ENCODE data around the gene RAB11FIP4. TPM values are rescaled to one million over a fixed set of nuclear protein-coding genes. Genes with fewer than 3 reads are reported as not detected.
A peak's percentile ranks its signal among the peaks of the same experiment; 100 is the strongest.
"Not testable (repeated sequence)": the region's sequence is repeated elsewhere in the genome, so short reads cannot be mapped to it uniquely, and the experiment has no call there.

RAB11FIP4 gene
- total and polyA plus RNA-seq, 4 donors: 5.2 to 19.1 (median 12.8) TPM

DNA sequence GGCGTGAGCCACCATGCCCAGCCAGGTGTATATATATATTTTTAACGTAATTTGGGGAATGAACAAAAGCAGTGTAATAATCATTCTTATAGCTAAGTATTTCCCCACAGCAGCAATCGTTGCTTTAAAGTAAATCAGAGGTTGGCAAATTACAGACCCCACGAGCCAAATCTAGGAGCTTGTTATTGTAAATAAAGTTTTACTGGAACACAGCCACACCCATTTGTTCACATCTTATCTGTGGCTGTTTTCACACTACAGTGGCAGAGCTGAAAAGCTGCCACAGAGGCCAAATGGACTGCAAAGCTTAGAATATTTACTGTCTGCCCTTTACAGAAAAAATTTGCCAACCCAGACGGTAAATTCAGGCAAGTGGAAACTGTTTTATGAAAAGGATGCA is 50.8 kb downstream of the RAB11FIP4 start:
- no peak overlapping the region for H3K9ac ChIP-seq (ENCODE audit: insufficient read depth in 1 of 2, low read length in 2 of 2)
- ATAC-seq (ENCODE audit: insufficient read depth, low FRiP score) (no peak), DNase-seq (peak in 1 of 3 donors; percentile 9)
- H3K27me3 ChIP-seq (ENCODE audit: control insufficient read depth in 3 of 3, insufficient read depth in 3 of 3, low read length in 2 of 3): no peaks in the 10 kb centered on the region
- no peak overlapping the region for H3K4me3 ChIP-seq
- H3K4me1 ChIP-seq (ENCODE audit: control insufficient read depth in 5 of 5, insufficient read depth in 5 of 5, low read length in 5 of 5): peaks cover 0 to 6% (median 0%) of the 10 kb centered on the region in 5 donors
- TF ChIP-seq, protein P1, sequence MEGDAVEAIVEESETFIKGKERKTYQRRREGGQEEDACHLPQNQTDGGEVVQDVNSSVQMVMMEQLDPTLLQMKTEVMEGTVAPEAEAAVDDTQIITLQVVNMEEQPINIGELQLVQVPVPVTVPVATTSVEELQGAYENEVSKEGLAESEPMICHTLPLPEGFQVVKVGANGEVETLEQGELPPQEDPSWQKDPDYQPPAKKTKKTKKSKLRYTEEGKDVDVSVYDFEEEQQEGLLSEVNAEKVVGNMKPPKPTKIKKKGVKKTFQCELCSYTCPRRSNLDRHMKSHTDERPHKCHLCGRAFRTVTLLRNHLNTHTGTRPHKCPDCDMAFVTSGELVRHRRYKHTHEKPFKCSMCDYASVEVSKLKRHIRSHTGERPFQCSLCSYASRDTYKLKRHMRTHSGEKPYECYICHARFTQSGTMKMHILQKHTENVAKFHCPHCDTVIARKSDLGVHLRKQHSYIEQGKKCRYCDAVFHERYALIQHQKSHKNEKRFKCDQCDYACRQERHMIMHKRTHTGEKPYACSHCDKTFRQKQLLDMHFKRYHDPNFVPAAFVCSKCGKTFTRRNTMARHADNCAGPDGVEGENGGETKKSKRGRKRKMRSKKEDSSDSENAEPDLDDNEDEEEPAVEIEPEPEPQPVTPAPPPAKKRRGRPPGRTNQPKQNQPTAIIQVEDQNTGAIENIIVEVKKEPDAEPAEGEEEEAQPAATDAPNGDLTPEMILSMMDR (IDR thresholded peaks at IDR 0.05; ENCODE audit: control extremely low read depth, extremely low read depth): no peak
- H3K9me3 ChIP-seq (ENCODE audit: control insufficient read depth in 4 of 4, insufficient read depth in 3 of 4, low read length in 3 of 4): no peaks in the 10 kb centered on the region
- no peaks in the 10 kb centered on the region for H3K36me3 ChIP-seq (ENCODE audit: control insufficient read depth in 4 of 4, insufficient read depth in 4 of 4, low read length in 4 of 4)
- no peak overlapping the region for H3K27ac ChIP-seq (ENCODE audit: low read depth in 1 of 2, low read length in 1 of 2)
- 61 to 84% methylated on average over 5 of the region's 5 CpGs for WGBS, 2 donors

DNA sequence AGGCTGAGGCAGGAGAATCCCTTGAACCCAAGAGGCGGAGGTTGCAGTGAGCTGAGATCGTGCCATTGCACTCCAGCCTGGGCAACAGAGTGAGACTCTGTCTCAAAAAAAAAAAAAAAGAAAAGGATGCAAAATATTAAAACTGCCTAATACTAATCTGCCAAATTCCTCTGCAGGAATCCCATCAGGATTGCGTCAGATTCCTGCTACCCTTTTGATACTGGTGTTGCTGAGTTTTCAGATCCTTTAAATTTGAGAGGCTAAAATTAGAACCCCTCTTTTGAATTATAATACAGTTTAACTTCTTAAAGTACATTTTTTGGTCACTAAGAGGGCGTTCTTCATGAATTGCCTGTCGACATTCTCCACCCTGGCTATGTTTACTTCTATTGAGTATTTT is 51.4 kb downstream of the RAB11FIP4 start:
- 61 to 85% methylated on average over 5 of the region's 5 CpGs for WGBS, 2 donors
- H3K9me3 ChIP-seq (ENCODE audit: control insufficient read depth in 4 of 4, insufficient read depth in 3 of 4, low read length in 3 of 4); ATAC-seq (ENCODE audit: insufficient read depth, low FRiP score); H3K9ac ChIP-seq (ENCODE audit: insufficient read depth in 1 of 2, low read length in 2 of 2); H3K27me3 ChIP-seq (ENCODE audit: control insufficient read depth in 3 of 3, insufficient read depth in 3 of 3, low read length in 2 of 3); H3K4me3 ChIP-seq; H3K27ac ChIP-seq (ENCODE audit: low read depth in 1 of 2, low read length in 1 of 2); H3K4me1 ChIP-seq (ENCODE audit: control insufficient read depth in 5 of 5, insufficient read depth in 5 of 5, low read length in 5 of 5); H3K36me3 ChIP-seq (ENCODE audit: control insufficient read depth in 4 of 4, insufficient read depth in 4 of 4, low read length in 4 of 4): not testable (repeated sequence)
- peak in 2 of 3 donors; percentile 11 to 66 for DNase-seq

DNA sequence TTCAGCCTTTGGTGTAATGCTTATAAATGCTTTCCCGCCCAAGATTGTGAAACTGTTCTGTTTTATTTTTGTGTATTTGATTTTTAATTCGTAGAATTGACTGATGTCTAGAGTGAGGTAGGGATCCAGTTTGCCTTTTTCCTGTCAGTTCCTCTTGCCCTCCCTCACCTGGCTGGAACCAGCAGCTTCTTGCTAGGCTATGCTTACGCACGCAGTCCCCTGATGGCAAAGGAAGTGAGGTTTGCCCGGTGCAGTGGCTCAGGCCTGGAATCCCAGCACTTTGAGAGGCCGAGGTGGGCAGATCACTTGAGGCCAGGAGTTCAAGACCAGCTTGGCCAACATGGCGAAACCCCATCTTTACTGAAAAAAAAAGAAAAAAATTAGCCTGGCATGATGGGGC is 51.9 kb downstream of the RAB11FIP4 start:
- H3K9me3 ChIP-seq (ENCODE audit: control insufficient read depth in 4 of 4, insufficient read depth in 3 of 4, low read length in 3 of 4): no peaks in the 10 kb centered on the region
- no peak overlapping the region for H3K27ac ChIP-seq (ENCODE audit: low read depth in 1 of 2, low read length in 1 of 2)
- ATAC-seq (ENCODE audit: insufficient read depth, low FRiP score): no peak
- no peak for DNase-seq
- peaks cover 0 to 6% (median 0%) of the 10 kb centered on the region in 5 donors for H3K4me1 ChIP-seq (ENCODE audit: control insufficient read depth in 5 of 5, insufficient read depth in 5 of 5, low read length in 5 of 5)
- H3K27me3 ChIP-seq (ENCODE audit: control insufficient read depth in 3 of 3, insufficient read depth in 3 of 3, low read length in 2 of 3): no peaks in the 10 kb centered on the region
- 70 to 87% methylated on average over 7 of the region's 7 CpGs for WGBS, 2 donors
- no peak overlapping the region for H3K4me3 ChIP-seq
- TF ChIP-seq, protein P1 (IDR thresholded peaks at IDR 0.05; ENCODE audit: control extremely low read depth, extremely low read depth): no peak
- no peak overlapping the region for H3K9ac ChIP-seq (ENCODE audit: insufficient read depth in 1 of 2, low read length in 2 of 2)
- no peaks in the 10 kb centered on the region for H3K36me3 ChIP-seq (ENCODE audit: control insufficient read depth in 4 of 4, insufficient read depth in 4 of 4, low read length in 4 of 4)

DNA sequence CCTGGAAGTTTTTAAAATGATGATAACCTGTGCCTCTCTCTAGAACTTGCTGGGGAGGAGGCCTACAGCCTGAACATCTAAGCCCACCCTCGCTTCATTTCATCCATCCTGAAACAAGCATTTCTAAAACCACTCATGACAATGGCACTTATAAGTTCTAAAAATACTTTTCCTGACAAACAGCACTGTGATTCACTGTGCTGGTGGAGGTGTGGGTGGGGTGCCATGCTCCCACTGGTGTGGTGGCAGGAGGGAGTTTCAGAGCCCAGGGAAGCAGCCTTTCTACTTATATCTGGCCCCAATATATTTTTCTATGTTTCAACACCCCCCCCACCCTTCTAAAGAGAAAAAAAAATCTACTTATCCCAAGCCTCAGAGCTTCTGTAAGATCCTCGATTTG is 52.6 kb downstream of the RAB11FIP4 start:
- no peak for ATAC-seq (ENCODE audit: insufficient read depth, low FRiP score)

More for the DNA sequence above, 52.6 kb downstream of the RAB11FIP4 start:
- no peak for DNase-seq
- no peaks in the 10 kb centered on the region for H3K27me3 ChIP-seq (ENCODE audit: control insufficient read depth in 3 of 3, insufficient read depth in 3 of 3, low read length in 2 of 3)
- H3K9ac ChIP-seq (ENCODE audit: insufficient read depth in 1 of 2, low read length in 2 of 2): no peak overlapping the region
- H3K36me3 ChIP-seq (ENCODE audit: control insufficient read depth in 4 of 4, insufficient read depth in 4 of 4, low read length in 4 of 4): no peaks in the 10 kb centered on the region
- H3K4me3 ChIP-seq: no peak overlapping the region
- 71 to 77% methylated on average over 2 of the region's 2 CpGs for WGBS, 2 donors
- no peak overlapping the region for H3K27ac ChIP-seq (ENCODE audit: low read depth in 1 of 2, low read length in 1 of 2)
- TF ChIP-seq, protein P1 (IDR thresholded peaks at IDR 0.05; ENCODE audit: control extremely low read depth, extremely low read depth): no peak
- peaks cover 0 to 6% (median 0%) of the 10 kb centered on the region in 5 donors for H3K4me1 ChIP-seq (ENCODE audit: control insufficient read depth in 5 of 5, insufficient read depth in 5 of 5, low read length in 5 of 5)
- H3K9me3 ChIP-seq (ENCODE audit: control insufficient read depth in 4 of 4, insufficient read depth in 3 of 4, low read length in 3 of 4): no peaks in the 10 kb centered on the region

All from lung (tissue), 12 donors.